Measurements from ENCODE around the gene CHN1.

CHN1 gene

DNA sequence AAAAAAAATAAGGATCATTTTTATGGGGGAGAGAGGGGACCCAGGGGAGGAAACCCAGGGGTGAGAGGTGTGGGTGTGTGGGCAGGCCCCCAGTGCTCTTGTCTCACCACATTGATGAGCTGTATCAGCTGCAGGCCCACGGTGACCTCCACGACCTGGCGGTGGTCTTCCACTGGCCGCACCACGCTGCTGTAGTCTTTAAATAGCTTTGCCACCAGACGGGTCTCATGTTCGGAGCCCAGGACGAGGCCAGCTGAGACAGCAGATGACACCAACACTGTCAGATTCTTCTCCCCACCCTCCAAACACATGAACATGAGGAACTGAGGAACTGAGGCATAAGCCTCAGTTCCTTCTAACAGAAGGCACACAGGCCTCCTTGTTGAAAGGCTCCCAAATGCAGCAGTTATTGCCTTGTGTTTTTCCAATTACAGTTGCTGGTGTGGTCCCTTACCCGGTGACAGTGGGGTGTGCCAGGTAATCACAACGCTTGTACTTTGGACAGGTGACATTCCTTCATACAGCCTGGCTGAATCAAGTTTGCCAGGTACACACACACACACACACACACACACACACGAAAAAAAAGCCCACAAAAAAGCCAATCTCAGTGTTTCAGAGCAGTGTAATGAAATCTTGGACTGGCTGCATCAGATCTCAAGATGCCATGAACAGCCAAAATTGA lies 245.7 kb downstream of the CHN1 start:
- no peak for DNase-seq

DNA sequence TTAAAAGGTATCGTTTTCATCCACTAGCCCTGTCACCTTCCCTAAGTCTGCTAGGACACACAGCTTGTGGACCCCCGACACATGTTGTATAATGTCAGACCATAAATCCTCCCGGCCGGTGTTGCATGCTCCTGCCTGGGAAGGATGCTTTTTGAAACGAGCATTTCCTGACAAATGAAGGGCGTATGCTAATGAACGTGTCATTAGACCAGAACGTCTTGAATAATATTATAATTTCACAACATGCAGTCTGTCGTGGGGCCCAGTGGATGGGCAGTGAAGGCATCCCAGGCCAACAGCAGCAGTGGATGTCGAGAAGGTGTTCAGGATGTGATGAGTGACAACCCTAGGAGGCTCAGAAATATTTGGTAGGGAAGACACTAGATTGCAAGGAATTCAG lies 248.4 kb downstream of the CHN1 start:
- DNase-seq = no peak

DNA sequence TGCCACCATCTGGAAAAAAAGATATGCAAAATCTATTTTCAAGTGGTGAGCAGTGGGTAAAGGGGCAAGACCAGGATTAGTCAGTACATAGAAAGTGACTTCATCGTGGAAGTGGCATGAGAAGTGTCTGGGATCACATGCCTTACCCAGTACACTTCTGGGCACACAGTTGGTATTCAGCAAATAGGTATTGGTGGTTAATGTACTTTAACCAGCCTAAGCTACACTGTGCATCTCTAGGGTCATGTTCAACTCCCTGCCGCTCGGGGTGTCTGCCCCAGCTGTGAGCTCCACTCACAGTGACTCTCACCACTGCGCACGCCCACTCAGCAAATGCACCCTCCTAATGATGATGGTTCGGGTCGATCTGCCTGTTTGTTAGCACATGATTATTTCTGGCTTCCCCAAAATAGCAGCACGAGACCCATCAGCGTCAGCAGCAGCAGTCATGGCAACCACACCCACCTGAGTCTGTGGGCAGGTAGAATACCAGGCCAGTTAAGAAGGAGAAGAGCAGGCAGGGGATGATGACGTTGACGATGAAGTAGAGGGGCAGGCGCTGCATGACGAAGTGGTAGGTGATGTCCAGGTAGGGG lies 252.0 kb downstream of the CHN1 start:
- no peak for DNase-seq

DNA sequence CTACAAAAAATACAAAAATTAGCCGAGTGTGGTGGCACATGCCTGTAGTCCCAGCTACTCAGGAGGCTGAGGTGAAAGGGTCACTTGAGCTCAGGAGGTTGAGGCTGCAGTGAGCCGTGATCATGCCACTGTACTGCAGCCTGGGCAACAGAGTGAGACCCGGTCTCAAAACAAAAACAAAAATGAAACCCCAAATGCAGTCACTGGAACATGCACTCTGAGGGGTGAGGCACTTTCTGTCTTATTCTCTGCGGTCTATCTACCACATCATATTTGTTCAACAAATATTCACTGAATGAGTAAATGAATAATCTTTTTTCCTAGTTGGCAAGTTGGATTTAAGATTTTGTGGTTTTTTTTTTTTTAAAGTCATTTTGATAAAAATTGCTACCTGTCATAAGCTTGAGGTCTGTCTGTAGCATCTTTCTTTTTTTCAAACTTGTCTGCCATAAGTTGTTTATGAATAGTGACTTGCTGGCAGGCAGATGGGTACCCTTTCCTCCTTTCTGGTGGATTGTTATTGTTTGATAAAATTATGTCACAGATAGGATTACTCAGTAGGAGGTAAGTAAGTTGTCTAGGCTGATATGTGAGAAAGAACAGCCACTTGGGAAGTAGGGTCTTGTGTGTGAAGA lies 252.7 kb downstream of the CHN1 start:
- DNase-seq = peak; percentile 36

DNA sequence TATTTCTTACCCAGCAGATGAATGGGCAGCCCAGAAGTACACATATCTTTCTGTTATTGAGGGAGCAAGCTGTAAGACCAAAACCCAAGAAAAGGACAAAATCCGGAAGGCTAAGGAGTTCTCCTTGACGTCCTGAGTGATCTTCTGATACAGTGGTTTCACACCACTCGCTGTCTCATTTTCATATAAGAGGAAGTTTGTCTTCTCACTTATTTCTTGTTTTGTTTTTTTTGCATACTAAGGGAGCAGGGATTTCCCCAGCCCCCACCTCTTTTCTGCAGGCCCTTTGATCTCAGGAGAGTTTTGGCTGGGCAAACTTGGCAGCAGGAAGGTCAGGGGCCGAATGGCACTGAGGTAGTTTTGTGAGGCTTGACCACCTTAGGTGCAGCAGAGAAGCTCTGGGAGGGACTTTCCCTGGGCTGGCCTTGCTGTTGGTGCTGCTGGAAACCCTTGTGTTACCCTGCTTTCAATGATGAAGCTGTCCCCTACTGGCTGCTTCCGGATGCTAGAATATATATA lies 254.2 kb downstream of the CHN1 start:
- DNase-seq = peak; percentile 47

DNA sequence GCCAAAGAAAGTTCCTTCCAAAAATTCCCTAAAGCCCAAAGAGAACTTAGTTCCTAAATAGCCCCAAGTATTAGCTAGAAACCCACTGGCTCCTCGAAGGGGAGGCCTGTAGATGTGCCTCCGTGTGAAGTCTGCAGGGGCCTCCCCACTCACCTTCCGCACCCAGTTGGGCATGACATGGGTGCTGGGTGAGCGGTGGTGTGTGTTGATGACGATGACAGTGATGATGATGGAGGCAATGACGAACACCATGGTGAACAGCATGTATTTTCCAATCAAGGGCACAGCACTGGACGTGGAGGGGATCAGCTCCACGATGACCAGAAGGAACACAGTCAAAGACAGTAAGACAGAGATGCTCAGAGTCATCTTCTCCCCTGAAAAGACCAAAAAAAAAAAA lies 255.4 kb downstream of the CHN1 start:
- no peak for DNase-seq

DNA sequence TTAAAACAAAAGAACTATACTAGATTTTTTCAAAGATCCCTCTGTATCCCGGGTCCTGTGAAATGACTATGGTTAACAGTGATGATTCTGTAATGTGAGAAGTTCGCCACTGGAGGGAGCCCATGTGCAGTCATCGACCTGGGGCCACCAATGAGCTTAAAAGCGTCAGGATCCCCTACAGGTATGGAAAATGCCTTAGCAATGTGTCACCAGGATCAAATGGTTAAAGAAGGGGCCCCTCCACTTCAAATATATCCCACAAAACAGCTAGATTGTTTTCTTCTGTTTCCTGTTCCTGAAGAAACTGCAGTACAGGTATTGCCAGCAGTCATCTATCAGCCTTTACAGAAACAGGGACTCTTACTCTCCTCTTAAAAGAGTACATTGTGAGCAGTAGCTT lies 256.2 kb downstream of the CHN1 start:
- DNase-seq = peak; percentile 80
